GM12864 (cell line): Measurements from ENCODE around the gene NKD1.
A peak's percentile ranks its signal among the peaks of the same experiment; 100 is the strongest.

ENCODE experiments used
- DNase-seq: peaks from one replicate; pipeline ENCODE4 v3.0.0-alpha.2; 2011; ENCODE audit warnings: low read depth
- H3K4me3 ChIP-seq: 2 replicates; pipeline ENCODE4 v1.5.1; 2011; ENCODE audit warnings: mild to moderate bottlenecking, low read depth, low read length, control low read depth
- CTCF ChIP-seq: IDR thresholded peaks from 2 replicates; pipeline ENCODE4 v1.5.1; 2011; ENCODE audit warnings: low read depth, mild to moderate bottlenecking, moderate library complexity, low read length, control low read depth, inconsistent platforms; ENCODE audit errors: missing control alignments

NKD1 gene

GRCh38 chr16:50683689-50684374 is 135.6 kb downstream of the NKD1 start:
- TF ChIP-seq CTCF: no peak
- H3K4me3 ChIP-seq: no peak overlapping the region; the same call in 1 of the 2 replicates
- peak; percentile 76 for DNase-seq

GRCh38 chr16:50684823-50685461 is 136.7 kb downstream of the NKD1 start:
- H3K4me3 ChIP-seq: no peak overlapping the region; the same call in 1 of the 2 replicates
- no peak for TF ChIP-seq CTCF
- DNase-seq: no peak

GRCh38 chr16:50685462-50686063 is 137.4 kb downstream of the NKD1 start:
- no peak overlapping the region for H3K4me3 ChIP-seq
- no peak for DNase-seq
- TF ChIP-seq CTCF: no peak

GRCh38 chr16:50688083-50688482 is 139.9 kb downstream of the NKD1 start:
- H3K4me3 ChIP-seq: no peak overlapping the region
- no peak for DNase-seq
- no peak for TF ChIP-seq CTCF

GRCh38 chr16:50688867-50689266 is 140.7 kb downstream of the NKD1 start:
- TF ChIP-seq CTCF: no peak
- no peak overlapping the region for H3K4me3 ChIP-seq
- no peak for DNase-seq

GRCh38 chr16:50690177-50690576 is 142.0 kb downstream of the NKD1 start:
- DNase-seq: no peak
- H3K4me3 ChIP-seq: no peak overlapping the region
- no peak for TF ChIP-seq CTCF

- TF ChIP-seq CTCF: no peak
- H3K4me3 ChIP-seq: no peak overlapping the region
- no peak for DNase-seq
These were observed 144.4 kb downstream of the NKD1 start for GRCh38 chr16:50692644-50692998.
